Measurements from ENCODE around the gene HMGB1.

DNA sequence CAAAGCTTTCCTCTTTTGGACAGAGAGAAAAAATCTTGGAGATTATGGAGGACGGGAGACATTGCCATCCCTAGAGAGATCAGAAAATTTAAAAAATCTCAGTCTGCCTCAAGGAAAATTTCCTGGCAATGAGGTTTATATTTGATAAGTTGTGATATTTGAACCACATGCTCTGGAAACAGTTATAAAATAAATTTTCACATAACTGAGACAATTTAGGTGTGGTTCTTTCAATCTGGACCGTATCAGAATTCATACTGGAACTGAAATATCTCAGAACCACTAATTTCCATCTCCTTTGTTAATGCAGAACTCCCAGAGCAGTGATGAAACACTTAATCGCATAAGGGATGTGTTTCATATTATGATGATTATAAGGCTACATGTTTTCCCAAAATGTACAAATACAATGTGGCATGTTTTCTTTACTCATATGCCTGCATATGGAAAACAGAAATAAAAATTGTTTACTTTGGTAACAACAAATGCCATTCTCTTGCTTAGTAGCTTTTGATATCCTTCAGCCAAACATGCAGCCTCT, 29.8 kb downstream of the HMGB1 start:
- TF ChIP-seq, protein P1, sequence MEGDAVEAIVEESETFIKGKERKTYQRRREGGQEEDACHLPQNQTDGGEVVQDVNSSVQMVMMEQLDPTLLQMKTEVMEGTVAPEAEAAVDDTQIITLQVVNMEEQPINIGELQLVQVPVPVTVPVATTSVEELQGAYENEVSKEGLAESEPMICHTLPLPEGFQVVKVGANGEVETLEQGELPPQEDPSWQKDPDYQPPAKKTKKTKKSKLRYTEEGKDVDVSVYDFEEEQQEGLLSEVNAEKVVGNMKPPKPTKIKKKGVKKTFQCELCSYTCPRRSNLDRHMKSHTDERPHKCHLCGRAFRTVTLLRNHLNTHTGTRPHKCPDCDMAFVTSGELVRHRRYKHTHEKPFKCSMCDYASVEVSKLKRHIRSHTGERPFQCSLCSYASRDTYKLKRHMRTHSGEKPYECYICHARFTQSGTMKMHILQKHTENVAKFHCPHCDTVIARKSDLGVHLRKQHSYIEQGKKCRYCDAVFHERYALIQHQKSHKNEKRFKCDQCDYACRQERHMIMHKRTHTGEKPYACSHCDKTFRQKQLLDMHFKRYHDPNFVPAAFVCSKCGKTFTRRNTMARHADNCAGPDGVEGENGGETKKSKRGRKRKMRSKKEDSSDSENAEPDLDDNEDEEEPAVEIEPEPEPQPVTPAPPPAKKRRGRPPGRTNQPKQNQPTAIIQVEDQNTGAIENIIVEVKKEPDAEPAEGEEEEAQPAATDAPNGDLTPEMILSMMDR (conservative IDR thresholded peaks at IDR 0.05 in 1 of 2, IDR thresholded peaks at IDR 0.05 in 1 of 2; ENCODE audit: extremely low read depth in 1 of 2, insufficient read depth in 1 of 2, low read depth in 1 of 2, low read length in 2 of 2), result no peak
- no peak for TF ChIP-seq EZH2 (IDR thresholded peaks at IDR 0.05; ENCODE audit: borderline replicate concordance, low read length)

All from mammary epithelial cell (primary cell).